SK-N-MC (cell line): ENCODE measurements around the gene ADAMTS17.

ENCODE experiments used
- EZH2 ChIP-seq: fragments of 200-600 bp; sonication (generic); IDR thresholded peaks from one replicate; pipeline ENCODE4 v1.6.1; 2017; ENCODE audit warnings: antibody characterized with exemption
- FOXP2 ChIP-seq: optimal IDR thresholded peaks from 2 replicates; pipeline ENCODE3; 2011; ENCODE audit warnings: mild to moderate bottlenecking, moderate library complexity; ENCODE audit not compliant: insufficient read depth; ENCODE audit errors: extremely low read length, control extremely low read depth
- POLR2AphosphoS5 ChIP-seq: IDR thresholded peaks from 2 replicates; pipeline ENCODE4 v1.6.1; 2012; ENCODE audit warnings: mild to moderate bottlenecking, low read depth, low read length, borderline replicate concordance

- TF ChIP-seq EZH2 = no peak
- TF ChIP-seq POLR2AphosphoS5 = no peak
- TF ChIP-seq FOXP2 = no peak
Observed at GRCh38 chr15:100078511-100079220, 263.1 kb downstream of the ADAMTS17 start.
